IPS DF 19.7 (cell line): ENCODE measurements around the gene CXCL14.
"Not testable (repeated sequence)": the region's sequence is repeated elsewhere in the genome, so short reads cannot be mapped to it uniquely, and the experiment has no call there.

Experiments used
- DNase-seq: peaks from one replicate; pipeline ENCODE4 v3.0.0-alpha.2; 2013; ENCODE audit warnings: low read depth, low spot score

CXCL14 gene

DNA sequence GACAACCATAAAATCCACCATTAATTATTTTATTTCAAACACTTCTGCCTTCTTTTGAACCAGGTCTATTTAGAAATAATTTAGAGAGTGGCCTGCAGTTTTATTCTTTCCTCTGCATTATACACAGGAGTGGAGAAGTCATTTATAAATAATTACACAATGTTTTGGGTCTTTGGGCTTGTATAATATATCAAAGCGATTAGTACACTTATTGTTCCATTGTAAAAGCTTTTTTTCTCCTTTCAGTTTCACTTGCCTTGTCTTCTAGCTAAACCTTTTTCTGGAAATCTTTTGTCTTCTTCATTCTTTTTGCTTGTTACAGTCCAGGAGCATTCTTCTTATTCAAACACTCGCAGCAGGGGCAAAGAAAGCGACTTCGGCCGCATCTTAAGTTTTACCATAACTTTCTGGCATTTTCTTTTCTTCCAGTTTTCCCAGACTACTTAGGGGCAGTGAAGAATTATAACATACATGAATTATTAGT is 35.7 kb downstream of the CXCL14 start:
- DNase-seq, result no peak

DNA sequence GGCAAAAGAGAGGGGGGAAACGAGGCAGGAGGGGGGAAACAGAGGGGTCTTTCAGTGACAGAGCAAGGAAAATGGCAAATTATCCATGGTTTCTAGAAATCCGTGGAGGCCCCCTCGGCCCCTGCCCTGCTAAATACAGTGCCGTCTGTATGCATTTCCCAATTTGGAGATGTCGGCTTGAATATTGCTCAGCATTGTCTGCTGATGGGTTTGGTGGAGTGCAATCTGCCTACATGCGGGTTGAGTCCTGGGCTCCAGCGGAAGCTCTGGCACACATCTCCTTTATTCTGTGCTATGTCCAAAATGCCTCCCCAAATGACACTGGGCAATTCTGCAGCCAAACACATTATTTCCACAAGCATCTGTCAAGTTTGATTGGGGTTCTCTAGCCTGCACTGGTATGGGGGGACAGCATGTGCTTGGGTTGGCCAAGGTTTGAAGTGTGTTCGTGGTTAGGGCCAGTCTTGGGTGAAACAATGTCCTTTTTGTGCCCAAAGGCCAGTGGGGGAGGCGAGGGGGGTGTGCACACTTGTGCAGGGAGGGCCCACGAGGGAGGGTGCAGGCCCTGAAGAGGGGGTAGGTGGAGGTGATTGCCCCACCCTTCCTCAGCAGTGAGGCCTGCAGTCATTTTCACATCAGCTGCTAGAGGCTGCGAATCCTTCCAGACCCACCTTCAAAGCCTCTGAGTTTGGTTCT is 36.8 kb downstream of the CXCL14 start:
- no peak for DNase-seq

DNA sequence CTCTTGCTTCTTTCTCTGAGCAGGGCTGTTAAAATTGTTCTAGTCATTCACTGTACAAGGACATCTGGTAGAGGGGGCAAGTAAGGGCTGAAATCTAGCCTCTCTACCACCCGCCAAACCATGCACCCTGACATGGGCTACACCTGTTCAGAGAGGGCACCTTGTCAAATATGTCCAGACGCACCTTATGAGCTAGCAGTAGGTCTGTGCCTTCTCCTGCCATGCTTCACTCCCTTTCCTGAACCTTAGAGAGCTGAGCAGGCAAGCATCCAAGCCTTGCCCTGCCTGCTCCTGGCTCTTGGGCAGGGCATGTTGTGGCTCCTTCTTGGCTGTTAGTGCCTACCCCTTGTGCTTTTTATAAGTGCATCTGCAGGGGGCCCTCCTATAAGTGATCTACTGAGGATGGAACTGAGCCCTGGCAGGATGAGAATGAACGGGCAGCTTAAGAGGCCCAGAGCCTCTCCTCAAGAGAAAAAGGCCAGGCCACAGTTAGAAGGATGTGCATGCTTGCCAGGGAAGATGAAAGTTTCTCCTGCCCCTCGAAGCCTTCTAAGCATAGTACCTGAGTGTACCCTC is 39.3 kb downstream of the CXCL14 start:
- no peak for DNase-seq

DNA sequence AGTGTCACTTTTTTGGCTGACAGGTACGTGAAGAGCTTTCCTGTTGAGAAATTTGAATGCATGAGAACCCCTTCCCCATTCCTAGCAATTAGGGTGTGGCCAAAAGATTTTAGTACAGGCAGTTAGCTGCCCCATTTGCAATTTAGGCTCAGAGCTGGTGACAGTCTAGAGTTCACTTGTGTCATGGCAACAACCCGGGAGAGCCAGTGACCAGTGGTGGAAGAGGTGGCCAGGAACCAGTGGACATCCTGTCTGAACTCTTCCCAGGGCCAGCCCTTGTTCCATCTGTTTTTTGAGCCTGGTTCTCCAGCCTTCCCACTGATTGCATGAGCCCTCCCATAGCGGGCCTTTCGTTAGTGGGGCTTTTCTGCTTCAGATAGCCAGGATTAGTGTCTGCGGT is 40.5 kb downstream of the CXCL14 start:
- DNase-seq, result no peak

DNA sequence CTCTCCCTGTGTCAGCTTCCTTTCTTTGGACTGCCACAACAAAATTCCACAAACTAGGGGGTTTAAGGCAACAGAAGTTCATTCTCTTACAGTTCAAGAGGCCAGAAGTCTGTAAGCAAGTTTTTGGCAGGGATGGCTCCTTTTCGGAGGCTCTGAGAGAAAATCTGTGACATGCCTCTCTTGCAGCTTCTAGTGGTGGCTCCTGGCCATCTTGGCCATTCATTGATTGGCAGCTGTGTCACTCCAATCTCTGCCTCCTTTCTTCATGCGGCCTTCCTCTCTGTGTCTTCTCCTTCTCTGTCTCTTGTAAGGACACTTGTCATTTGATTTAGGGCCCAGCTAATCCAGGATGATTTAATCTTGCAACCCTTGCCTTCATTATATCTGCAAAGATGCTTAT is 41.0 kb downstream of the CXCL14 start:
- DNase-seq, result no peak

DNA sequence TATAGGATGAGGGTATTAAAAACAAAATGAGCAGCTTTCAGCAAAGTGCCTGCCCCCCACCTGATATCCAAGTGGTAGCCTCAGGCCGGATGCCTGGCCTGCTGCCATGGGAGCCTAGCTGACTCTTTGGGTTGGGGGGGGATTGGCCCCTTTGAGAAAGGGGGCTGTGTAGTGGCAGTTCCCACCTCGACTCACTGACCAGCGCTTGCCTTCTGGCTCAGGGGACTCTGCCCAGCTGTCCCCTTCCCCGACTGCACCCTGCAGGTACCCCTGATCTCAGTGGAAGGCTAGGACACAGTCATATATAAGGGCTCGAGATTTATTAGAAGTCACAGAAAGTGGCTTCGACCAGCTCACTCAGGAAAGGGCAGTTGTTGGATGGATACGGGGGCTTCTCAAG is 41.5 kb downstream of the CXCL14 start:
- DNase-seq, result no peak

DNA sequence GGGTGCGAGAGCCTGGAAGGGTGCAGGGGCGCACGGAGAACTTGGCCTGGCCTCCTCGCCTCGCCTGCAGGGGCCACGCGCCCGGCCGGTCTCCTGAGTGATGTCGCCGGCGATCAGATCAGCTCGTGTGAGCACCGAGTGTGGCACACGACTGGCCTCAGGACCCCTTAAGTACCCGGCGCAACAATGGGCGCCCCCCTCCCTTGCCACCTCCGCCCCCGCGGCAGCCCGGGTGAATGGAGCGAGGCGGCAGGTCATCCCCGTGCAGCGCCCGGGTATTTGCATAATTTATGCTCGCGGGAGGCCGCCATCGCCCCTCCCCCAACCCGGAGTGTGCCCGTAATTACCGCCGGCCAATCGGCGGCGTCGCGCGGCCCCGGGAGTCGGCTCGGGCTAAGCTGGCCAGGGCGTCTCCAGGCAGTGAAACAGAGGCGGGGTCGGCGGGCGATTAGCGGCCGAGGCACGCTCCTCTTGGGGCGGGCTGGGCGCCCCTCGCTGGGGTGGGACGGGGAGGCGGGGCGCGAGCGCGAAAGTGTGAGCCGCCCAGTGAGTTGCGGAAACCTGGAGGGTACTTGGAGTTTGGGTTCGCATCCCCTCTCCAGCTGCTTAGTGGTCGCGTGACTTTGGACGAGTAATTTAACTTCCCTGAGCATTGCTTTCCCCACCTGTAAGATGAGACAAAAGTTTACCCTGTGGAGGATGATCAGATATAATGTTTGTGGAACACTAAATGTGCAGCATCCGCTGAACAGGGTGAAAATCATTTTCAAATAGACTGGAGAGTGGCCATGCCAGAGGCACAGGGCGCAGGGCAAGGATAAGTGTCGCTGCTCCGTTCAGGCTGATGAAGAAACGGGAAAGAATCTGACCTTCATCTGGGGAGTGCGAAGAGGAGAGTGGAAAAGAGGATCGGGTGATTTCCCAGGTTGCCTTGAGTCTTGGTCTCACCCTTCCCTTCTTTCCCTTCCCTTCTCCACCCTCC is 42.7 kb downstream of the CXCL14 start, which contains the start of gene NEUROG1:
Gene NEUROG1 (minus strand): TSS at position 145 of the 982 bp plus-strand sequence. CDS start 274 bp downstream, outside the sequence.
- no peak for DNase-seq

DNA sequence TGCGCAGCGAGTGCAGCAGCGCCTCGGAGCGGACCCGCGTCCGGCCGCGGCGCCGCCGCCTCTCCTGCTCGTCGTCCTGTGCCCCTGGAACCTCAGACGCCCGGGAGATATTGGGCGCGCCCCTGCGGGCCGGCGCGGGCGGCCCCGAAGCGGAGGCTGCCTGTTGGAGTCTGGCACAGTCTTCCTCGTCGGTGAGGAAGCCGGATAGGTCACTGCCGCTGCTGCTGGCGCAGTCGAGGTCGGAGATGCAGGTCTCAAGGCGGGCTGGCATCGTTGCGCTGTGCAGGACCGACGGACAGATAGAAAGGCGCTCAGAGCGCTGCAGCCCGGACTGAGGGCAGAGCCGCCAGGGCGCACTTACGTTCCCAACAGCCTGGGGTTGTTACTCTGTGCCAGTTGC is 43.4 kb downstream of the CXCL14 start:
- no peak for DNase-seq

- no peak for DNase-seq
Measured at GRCh38 chr5:135534609-135535419, 44.0 kb downstream of the CXCL14 start.

- DNase-seq, result no peak
Measured at GRCh38 chr5:135533794-135534193, 45.0 kb downstream of the CXCL14 start.

DNA sequence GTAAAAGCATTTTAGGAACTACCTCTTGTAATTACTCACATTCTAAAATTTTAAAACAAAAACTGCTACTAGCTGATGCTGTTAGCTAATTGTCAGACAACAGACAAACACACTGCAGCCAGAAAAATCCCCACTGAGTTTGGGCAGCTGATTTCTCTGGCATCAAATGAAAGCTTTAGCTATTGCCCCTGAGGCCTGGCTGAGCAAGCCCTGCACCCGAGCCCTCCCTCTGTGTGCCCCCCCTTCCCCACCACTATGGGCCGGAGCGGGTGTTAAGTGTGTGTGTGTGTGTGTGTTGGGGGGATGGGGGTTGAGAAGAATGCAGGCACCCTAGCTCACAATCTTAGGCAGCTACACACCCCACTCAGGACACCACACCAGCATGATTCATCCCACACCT is 45.5 kb downstream of the CXCL14 start:
- no peak for DNase-seq

DNA sequence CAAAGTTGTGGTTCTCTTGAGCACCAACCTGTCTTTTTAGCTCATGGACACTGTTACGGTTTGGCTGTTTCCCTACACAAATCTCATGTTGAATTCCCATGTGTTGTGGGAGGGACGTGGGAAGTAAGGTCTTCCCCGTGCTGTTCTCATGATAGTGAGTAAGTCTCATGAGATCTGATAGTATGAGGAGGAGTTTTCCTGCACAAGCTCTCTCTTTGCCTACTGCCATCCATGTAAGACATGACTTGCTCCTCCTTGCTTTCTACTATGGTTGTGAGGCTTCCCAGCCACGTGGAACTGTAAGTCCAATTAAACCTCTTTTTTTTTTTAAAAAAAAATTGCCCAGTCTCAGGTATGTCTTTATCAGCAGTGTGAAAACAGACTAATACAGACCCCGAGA is 49.2 kb downstream of the CXCL14 start:
- not testable (repeated sequence) for DNase-seq

GRCh38 chr5:135526924-135527323 is 51.9 kb downstream of the CXCL14 start:
- DNase-seq, result no peak

DNA sequence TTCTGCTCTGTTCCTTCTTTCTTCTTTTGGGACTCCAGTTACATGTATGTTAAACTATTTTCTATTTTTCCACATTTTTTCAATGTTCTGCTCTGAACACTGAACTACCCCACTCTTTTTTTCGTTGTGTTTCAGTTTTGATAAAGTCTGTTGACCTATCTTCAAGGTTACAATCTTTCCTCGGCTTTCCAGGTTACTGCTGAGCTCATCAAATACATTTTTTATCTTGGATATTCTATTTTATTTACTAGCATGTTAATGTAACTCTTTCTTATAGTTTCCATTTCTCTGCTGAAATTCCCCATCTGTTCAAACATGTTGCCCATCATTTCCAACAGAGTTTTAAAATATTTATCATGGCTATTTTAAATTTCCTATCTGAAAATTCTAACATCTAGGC is 56.8 kb downstream of the CXCL14 start:
- no peak for DNase-seq
